Measurements from ENCODE around the gene ALPK1.

DNA sequence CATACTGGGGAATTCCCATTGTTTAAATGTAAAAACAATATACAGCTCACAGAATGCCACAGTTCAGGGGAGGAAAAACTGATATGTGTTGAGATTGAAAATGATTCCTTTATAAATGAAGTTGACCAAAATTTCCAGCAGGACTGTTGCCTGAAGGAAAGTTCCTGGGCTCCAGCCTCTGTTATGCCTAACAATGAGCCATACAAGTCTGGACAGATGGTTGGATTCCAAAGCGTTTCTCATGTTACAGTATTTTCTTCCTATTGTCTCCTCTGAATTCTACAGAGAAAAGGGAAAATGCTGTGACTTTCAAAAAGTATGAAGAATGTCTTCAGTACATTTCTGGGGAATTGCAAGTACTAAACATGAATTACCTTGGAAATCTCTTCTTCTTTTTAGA, 73.3 kb downstream of the ALPK1 start:
- TF ChIP-seq, protein P1, sequence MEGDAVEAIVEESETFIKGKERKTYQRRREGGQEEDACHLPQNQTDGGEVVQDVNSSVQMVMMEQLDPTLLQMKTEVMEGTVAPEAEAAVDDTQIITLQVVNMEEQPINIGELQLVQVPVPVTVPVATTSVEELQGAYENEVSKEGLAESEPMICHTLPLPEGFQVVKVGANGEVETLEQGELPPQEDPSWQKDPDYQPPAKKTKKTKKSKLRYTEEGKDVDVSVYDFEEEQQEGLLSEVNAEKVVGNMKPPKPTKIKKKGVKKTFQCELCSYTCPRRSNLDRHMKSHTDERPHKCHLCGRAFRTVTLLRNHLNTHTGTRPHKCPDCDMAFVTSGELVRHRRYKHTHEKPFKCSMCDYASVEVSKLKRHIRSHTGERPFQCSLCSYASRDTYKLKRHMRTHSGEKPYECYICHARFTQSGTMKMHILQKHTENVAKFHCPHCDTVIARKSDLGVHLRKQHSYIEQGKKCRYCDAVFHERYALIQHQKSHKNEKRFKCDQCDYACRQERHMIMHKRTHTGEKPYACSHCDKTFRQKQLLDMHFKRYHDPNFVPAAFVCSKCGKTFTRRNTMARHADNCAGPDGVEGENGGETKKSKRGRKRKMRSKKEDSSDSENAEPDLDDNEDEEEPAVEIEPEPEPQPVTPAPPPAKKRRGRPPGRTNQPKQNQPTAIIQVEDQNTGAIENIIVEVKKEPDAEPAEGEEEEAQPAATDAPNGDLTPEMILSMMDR (IDR thresholded peaks at IDR 0.05 in 2 of 3, conservative IDR thresholded peaks at IDR 0.05 in 1 of 3; ENCODE audit: borderline replicate concordance in 1 of 3, insufficient read depth in 1 of 3, low read depth in 2 of 3, low read length in 2 of 3): no peak
- TF ChIP-seq EZH2 (IDR thresholded peaks at IDR 0.05) (no peak), CEBPB (IDR thresholded peaks at IDR 0.05; ENCODE audit: low read depth) (no peak), SP1 (IDR thresholded peaks at IDR 0.05; ENCODE audit: low read depth) (no peak), ZNF274 (IDR thresholded peaks at IDR 0.05; ENCODE audit: low read depth, low read length) (no peak), POLR2AphosphoS5 (IDR thresholded peaks at IDR 0.05; ENCODE audit: low read depth, low read length) (no peak), FOSL1 (IDR thresholded peaks at IDR 0.05; ENCODE audit: low read depth) (no peak), POLR2A (IDR thresholded peaks at IDR 0.05; ENCODE audit: borderline replicate concordance, extremely low read depth, insufficient read depth, insufficient read length) (no peak), RAD21 (IDR thresholded peaks at IDR 0.05; ENCODE audit: low read depth) (no peak), YY1 (IDR thresholded peaks at IDR 0.05; ENCODE audit: extremely low read depth, insufficient replicate concordance, low read depth, low read length) (no peak)
- TF ChIP-seq, protein P2, sequence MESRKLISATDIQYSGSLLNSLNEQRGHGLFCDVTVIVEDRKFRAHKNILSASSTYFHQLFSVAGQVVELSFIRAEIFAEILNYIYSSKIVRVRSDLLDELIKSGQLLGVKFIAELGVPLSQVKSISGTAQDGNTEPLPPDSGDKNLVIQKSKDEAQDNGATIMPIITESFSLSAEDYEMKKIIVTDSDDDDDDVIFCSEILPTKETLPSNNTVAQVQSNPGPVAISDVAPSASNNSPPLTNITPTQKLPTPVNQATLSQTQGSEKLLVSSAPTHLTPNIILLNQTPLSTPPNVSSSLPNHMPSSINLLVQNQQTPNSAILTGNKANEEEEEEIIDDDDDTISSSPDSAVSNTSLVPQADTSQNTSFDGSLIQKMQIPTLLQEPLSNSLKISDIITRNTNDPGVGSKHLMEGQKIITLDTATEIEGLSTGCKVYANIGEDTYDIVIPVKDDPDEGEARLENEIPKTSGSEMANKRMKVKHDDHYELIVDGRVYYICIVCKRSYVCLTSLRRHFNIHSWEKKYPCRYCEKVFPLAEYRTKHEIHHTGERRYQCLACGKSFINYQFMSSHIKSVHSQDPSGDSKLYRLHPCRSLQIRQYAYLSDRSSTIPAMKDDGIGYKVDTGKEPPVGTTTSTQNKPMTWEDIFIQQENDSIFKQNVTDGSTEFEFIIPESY (IDR thresholded peaks at IDR 0.05; ENCODE audit: extremely low read depth, insufficient replicate concordance, low read length): no peak
